SHP77 treated with DMSO at 0.1 percent for 48 hours (cell line): Measurements from ENCODE around the gene LAMA4.

Experiments used
- DNase-seq: peaks from one replicate; lab custom pipeline; 2025; lab: John Stamatoyannopoulos, UW

LAMA4 gene

DNA sequence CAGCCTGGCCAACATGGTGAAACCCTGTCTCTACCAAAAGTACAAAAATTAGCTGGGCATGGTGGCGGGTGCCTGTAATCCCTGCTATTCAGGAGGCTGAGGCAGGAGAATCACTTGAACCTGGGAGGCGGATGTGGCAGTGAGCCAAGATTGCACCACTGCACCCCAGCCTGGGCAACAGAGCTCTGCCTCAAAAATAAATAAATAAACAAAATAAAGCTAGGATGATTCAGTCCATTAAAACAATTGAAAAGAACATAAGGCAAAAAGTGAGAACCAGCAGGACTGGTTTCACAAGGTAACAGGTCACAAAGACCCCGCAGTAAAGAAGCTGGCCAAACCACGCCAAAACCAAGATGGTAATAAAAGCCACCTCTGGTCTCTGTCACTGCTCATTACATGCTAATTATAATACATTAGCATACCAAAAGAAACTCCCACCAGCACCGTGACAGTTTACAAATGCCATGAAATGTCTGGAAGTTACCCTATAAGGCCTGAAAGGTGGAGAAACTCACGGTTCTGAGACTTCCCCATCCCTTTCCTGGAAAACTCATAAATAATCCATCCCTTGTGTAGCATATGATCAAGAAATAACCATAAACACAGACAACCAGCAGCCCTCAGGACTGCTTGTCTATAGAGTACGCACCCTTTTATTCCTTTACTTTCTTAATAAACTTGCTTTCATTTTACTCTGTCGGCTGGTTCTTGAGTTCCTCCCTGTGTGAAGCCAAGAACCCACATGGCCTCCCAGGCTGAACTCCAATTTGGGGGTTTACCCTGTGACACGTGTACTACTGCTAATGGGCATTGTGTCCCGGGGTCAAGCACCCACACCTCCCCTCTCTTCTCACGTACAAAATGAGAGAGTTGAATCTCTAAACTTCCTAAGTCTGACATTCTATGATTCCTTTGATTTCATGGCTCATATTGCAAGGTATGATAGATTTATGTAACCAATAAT lies 10.2 kb downstream of the LAMA4 start:
- DNase-seq: no peak

DNA sequence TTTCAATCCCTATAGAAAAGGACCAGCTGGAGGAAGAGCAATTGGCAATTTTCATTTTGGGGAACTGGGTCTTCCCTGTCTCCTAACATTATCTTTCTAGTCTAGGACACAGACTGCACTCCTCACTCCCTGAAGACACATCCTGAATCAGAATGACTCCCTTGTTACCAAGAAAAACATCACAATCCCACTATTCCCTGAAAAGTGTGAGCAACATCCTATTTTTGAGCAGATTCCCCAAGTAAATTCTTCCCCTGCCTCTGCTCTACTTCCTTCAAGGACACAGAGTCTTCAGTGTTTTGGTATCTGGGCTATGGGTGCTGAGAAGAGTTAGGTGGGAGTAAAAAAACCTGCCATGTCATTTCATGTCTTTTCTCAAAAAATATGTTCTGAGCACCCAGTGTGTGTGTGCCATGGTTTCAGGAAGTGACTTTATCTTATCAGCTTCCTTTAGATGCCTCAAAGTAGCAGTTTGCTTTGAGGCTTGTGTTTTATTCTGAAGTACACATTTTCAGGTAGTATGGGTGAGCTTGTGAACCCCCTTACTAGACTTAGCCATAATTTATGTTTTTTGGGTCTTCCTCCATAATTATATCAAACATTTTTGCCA lies 12.4 kb downstream of the LAMA4 start:
- no peak for DNase-seq

DNA sequence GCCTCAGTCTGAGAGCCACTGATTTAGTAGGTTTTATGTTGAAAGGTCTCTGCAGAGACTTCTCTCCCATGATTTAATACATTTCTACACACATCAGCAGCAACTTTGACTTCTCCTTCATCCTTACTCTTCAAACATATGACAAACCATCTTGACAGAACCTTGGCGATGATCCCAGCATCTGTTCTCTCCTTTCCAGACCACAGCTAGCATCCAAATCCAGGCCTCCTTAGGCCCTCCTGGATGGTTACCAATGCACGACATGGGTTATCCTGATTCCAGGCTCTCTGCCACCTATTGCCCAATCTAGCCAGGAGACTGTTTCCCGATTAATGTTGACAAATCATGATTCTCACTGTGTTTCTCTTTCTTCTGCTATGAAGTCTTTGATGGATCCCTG lies 16.8 kb downstream of the LAMA4 start:
- DNase-seq: no peak

DNA sequence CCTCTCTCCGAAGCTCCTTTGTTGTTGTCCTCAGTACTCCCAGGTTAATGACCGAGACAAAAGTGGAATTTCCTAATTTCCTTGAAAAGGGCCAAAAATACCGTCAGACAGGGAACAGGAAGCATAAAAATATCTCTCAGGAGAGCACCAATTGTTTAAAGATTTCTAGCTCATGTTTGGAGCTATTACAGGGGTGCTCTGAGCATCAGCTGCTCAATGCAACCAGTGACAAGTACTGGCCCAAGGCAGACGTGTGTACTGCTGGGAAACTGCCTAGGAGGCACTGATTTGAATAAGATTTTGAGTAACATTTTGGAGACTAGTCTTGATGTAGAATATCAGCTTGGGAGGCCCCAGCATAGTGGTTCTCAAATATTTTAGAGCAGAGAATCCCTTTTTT lies 17.3 kb downstream of the LAMA4 start:
- no peak for DNase-seq

DNA sequence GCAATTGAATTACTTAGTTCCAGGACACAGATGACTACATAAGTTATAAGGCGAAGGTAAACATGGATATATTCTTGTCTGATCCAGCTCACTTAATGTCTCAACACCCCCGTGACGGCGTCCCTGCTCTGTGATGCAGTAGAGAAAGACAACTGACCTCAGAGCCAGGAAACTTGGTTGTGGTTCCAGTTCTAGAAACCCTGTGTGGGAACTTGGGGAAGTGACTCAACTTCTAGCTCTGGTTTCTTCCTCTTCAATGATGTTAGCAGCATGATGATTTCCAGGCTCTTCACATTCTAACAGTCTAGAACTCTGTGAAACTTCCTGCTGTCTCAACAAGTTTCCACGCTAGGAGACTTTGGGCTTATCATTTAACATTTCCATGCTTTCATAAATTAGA lies 18.4 kb downstream of the LAMA4 start:
- no peak for DNase-seq

DNA sequence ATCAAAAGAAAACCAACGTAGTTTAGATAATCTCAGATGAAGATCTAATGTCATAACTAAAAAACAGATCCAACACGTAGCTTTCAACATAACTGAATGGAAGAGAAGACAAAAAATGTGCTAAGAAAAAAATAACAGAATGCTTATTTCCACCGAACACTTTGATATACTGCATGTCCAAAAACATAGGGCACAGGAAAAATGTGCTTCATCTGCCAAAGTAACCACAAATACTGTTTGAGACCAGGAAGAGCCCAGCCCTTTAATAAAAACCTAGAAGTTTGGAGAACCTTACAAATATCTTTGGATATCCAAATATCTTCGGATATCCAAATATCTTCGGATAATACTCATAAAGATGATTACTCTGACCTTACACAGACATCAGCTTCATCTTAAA lies 19.8 kb downstream of the LAMA4 start:
- no peak for DNase-seq

DNA sequence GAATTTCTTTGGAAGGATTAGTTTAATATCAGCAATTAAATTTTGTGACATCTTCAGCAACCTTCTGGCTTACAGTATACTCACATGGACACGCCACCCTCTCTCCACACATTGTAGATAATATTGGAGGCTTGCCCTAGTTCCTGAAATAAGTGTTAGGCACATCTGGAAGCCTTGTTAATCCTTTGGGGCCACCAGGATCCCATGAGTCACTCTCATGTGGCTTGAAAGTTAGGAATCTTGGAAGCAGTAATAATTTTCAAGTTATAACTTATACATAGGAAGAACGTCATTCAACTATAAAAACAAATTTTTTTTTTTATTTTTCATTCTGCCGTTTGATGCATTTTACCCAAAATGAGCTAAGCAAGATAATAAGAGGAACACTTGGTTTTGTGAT lies 20.5 kb downstream of the LAMA4 start:
- no peak for DNase-seq

DNA sequence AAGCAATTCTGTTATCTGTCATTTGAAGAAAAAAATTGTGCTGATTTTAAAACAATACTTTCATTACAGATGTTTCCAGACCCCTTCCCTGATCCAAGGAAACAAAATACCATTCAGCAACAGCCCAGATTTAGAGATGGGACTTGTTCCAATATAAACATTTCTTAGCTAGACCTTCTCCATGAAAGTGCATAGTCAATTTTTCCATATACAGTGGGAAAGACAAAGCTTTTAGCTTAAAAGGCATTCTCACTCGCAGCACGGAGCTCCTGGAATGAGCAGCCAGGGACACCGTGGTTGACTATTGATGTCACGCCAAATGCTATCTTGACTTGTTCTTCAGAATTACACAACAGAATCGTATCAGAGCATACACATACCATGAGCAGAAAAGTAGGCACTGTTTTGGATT lies 21.5 kb downstream of the LAMA4 start:
- peak; percentile 44 for DNase-seq

DNA sequence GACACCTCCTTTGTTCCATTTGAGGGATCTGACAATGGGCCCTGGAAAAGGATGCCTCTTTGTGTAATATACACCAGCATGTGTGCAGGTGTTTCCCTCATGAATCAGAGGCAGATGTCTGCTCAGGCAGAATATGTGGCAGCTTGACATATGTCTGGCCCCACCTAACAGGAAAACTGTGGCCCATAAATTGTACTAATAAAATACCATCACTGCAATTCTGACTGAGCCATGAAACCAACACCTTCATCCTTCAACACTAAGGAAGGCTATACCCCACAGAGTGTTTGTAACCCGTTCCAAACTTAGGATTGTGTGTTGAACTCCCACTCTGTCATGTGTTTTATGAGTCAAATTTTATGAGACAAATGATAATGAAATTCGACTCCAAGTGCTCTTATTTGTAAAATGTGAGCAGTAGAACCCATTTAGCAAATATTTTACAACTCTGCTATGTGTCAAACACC lies 22.7 kb downstream of the LAMA4 start:
- peak; percentile 96 for DNase-seq

DNA sequence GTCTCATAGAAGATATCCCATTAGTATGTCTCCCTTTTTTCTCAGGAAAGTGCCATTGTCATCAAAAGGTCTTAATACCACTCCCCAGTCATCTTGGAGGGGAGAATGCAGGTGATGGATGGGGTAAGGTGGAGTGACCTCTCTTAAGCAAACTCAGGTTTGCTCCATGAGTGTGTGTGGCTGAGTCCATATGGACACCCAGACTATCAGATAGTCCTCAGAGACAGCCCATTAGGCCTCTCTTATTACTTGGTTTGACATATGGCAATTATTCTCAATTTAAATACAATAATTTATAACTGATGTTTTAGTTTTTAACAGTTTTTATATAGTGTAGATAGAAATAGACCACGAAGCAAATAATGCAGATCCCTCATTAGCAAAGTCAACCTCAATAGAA lies 23.2 kb downstream of the LAMA4 start:
- DNase-seq: no peak

DNA sequence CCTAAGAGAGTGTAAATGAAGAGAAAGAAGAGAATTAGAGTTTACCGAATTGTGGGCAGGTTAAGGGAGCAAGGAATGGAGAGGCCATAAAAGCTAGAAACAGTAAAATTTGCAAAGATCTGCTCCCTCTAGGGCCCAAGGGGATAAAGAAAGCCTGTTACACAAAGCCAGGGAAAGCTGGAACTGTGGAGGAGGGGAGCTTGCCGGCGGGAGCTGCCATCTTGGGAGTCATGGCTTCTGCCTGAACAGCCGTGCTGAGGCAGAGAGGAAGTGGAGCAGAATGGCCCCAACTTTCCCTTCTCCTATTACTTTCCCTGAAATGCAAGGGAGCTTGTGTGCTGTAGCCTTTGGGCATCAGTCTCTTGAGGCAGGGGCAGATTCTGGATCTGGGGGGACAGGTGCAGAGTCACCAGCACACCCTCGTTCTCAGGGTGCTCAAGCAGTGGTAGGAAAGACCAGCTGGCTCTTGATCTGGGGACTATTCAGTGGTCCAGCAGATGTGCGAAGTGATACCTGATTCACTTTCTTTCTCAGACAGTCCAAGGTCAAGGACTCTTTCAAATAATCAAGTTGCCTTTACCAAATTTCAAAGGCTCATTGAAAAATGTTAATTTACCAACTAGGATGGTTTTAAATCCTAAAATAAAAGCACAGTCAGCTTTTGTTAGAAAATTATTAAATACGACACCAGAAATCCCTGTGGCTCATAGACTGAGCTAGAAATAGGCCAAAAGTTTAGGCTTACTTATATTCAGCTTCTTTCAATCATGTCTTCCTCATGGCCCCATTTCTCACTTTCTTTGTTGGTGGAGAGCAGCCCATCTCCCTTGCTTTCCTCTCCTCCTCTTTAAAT lies 25.7 kb downstream of the LAMA4 start:
- no peak for DNase-seq

DNA sequence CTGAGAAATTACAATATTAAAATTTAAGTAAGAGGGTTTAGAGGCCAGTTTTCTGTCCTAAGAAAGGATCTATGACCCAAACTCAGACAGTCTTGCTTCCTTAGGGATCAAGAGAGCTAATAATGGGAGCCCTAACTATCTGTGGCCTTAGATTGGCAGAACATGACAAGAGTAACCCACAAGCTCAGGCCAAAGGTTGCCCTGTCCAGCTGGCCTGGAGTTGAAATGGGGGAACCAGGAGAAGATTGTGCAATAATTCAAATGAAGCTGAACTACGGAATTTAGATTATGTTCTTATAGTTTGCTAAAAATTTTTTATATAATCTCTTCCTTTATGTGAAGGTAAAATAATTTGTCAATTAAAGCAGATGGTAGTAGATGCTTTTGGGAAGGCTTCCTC lies 26.4 kb downstream of the LAMA4 start:
- no peak for DNase-seq

DNA sequence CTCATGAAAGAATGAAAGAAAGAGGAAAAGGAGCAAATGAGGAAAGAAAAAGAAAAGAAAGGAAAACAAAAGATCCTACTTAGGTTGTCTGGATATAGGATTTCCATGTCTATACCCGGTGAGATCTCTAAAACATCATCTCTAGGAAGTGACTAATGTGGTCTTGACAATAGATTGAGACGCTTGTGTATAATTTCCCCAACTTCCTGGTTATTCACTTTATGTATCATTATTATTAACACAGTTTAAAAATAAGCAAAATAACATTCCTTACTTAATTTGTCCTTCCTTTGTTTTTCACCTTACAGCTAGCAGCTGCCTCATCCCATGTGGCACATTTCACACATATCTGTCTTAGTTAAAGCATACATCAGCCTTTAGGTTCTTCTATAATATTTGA lies 27.0 kb downstream of the LAMA4 start:
- no peak for DNase-seq

DNA sequence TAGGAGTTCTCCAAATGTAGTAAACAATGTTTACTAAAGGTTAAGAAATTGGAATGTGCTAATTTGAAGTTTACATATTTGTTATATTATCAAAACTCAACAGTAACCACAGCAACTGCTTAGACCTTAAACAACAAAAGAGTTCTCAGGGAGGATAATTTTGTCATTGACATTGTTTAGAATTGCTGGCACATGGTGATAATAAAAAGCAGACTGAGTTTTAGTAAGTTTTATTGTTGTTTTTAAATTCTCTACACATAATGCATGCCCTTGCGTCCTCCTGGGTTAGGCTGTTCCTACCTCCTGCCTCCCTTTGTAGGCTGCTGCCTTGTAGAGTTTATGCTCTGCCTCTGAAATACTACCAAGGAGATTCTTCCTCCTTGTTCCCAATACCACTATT lies 28.7 kb downstream of the LAMA4 start:
- DNase-seq: no peak

DNA sequence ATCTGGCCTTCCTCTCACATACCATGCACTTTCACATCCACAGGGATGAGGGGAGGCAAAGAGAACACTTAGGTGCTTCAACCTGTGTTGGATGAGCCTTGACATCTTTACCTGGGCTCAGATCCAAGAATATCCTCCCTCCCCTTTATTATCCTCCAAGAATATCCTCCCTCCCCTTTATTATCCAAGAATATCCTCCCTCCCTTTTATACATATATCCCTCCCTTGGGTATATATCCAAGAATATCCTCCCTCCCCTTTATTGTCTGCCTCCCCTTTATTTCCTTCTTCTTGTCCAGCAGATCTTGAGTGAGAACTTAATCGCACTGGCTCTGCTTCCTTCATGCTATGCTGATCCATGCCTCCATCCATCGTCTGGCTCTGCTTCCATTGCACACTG lies 30.3 kb downstream of the LAMA4 start:
- no peak for DNase-seq

DNA sequence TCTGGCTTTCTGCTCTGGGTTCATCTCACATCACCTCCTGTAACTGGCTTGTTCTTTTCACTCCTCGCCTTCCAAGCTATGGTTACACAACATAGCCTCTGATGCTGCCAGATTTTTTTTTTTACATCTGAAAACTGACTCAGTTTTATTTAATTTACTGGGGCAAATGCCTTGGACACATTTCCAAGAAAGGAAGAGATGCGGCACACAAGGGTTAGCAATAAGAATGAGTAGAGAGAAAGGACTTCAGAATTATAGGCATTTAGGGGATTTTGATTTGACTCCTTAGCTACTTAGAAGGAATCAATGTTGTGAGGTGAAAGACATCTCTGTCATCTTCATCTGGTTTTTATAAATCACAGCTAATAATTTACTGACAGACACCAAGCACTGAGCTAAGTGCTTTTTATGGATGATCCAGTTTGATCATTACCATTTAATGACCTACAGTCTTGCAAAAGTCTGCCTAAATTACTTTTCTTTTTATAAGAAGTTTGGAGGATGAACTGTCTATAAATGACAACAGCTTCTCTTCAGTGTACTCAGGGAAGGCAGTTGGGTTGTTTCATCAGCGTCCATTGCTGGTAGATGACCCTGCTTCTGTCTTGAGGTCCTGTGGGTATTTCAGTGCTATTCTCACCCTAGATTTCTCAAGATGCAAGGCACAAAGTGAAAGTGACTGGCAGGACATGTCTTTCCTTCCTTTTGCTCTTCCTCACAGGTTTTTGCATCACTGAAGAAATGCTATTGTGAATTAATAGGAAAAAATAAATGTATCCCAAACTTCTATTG lies 31.1 kb downstream of the LAMA4 start:
- DNase-seq: no peak

DNA sequence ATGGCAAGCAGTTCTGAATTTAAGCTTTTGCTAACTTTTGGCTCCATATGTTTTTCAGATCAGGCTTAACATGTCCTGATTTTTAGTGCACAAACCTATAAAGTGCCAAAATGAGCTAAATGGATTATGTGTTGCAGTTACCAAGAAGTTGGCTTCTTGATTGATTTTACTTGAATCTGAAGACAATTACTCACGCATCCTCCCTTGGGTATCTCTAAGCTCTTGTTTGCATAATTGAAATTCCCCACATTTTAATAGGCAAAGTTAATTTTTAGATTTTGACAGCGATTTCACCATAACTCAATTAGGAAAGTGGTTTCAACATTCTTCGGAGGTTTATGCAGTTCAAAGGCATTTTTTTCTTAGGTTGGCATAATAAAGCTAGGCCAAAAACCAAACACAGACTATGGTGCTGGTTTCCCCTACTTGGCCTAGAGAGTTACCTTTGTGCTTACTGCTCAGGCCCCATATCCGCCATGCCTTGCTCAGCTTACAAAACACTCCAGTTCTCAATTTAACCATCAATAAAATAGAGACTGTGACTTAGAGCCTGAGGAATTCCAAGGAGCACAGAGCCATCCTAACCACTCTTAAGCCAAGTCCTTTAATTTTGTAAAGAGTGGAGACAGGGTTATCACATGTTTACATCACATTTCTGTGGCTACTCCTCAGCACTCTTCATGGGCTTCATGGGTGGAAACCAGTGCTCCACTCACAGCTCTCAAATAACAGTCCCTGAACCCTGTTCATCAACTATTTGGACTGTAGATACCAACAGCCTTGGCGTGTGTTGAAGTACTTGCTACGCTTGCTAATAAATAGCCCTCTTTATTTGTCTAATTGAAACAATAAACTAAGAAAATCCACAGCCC lies 32.1 kb downstream of the LAMA4 start:
- DNase-seq: no peak

DNA sequence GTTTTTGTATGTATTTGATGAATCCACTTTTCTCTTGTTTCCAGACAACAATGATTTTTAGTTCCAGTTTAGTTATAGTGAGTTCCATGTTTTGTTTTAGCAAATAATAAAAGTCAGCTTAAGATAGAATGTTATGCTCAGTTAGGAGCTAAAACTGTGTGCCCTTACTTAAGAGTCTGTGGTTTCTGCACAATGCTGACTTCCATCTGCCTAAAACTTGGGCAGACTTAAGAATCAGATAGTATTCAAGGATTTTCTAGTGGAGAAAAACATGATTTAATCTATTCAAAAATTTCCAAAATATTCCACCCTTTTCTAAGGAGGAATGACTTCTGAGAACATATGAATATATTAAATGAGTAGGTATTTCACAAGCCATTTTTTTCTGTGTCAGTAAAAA lies 32.8 kb downstream of the LAMA4 start:
- DNase-seq: no peak

DNA sequence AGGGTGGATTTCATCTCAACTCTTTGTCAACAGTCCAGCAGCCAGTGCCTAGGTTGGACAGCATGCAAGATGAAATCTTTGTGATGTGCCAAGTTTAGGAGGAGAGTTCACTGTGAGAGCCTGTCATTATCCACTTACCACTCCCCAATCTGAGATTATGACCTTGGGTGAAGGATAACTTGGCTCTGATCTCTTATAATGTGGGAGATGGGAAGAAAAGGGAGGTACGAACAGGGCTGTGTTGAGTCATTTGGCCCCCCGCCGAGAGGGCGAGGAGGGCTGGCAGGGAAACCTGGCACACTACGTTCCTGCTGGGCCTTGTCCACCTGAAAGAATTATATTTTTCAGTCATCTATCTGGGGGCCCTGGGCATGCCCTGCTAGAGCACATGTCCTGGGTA lies 35.8 kb downstream of the LAMA4 start:
- no peak for DNase-seq

DNA sequence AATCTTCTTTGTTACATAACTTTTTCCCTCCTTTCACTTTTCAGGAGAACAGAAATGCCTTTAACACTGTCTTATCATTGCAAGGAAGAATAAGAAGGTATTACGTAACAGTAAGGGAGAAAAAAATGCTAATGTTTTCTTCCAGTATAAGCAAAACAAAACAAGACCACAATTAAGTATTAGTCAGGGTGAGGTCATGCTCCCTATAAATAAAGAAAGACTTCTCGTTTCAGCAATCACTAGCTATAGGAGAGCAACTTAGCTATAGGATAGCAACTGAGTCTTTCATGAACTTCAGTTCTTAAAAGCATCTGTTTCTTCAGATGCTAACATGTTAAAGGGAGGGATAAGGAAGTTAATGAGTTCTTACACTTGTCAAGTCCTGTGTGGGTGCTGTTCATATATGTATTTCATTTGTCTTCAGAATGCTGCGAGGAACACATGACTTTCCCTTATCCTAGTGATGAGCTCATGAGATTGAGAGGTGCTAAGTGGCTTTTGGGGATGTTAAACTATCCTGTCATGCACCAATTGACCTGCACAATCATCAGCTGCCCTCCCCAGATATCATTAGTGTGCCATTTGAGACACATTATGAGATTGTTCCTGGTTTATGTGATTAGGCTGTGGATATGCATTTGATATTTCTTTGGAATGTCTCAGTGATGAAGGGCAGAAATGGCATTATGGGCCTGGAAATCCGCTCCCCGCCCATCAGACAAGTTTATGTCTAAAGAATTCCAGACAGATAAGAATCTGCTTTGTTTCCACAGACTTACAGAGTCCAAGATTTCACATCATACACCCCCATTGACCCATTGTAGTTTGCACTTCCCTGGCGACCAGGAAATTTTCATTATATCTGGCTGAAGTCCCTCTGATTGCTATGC lies 37.5 kb downstream of the LAMA4 start:
- no peak for DNase-seq
